Adipose tissue (tissue), 3 donors: ENCODE measurements around the gene ZNF646. TPM values are rescaled to one million over a fixed set of nuclear protein-coding genes. Genes with fewer than 3 reads are reported as not detected.

ENCODE experiments used
- H3K27ac ChIP-seq: one replicate; pipeline ENCODE4 v1.5.1; 2013; ENCODE audit warnings: low read depth, low read length
- WGBS, 3 donors: extraction: QIAGEN DNeasy Blood & Tissue Kit; methylation state at CpG; one replicate each; pipeline ENCODE4 v1.1.7; 2013; 5-methylcytosine and 5-hydroxymethylcytosine counted together
- polyA plus RNA-seq, 3 donors: library from polyadenylated mRNA; stranded (reverse); fragments of 200-250 nt; gene quantifications; one replicate each; pipeline ENCODE4 v1.2.3, GENCODE V29; 2013
- donor health status: healthy with polysubstance abuse.
- donor health status: Bipolar disorder and iron deficiency.
- donor health status: healthy.

The ZNF646 gene
- polyA plus RNA-seq, 3 donors = 4.8 to 5.2 (median 5.2) TPM

- 78 to 88% (median 78%) methylated on average over 8 of the region's 8 CpGs for WGBS, 3 donors
- H3K27ac ChIP-seq = no peak overlapping the region
These were observed 40.2 kb downstream of the ZNF646 start for GRCh38 chr16:31114468-31114867.

- H3K27ac ChIP-seq = peak within 1 kb of the TSS; percentile 100
- 0 to 1% (median 0%) methylated on average over 56 to 68 of the region's 68 CpGs for WGBS, 3 donors
These were observed 43.4 kb downstream of the ZNF646 start, which contains the start of gene KAT8 for GRCh38 chr16:31117384-31118222. KAT8 (plus strand) TSS chr16:31117664; CDS start chr16:31117682, 18 bp downstream.

GRCh38 chr16:31118223-31119155 lies 44.3 kb downstream of the ZNF646 start:
- WGBS, 3 donors = 52 to 55% (median 53%) methylated on average over 9 of the region's 9 CpGs
- peak overlapping the region; percentile 100 for H3K27ac ChIP-seq

- H3K27ac ChIP-seq = no peak overlapping the region
- 93 to 95% (median 94%) methylated on average over 16 of the region's 16 CpGs for WGBS, 3 donors
These were observed 45.9 kb downstream of the ZNF646 start for GRCh38 chr16:31120129-31120528.

GRCh38 chr16:31125844-31126243 lies 51.6 kb downstream of the ZNF646 start:
- no peak overlapping the region for H3K27ac ChIP-seq
- 94 to 100% (median 95%) methylated on average over 3 of the region's 3 CpGs for WGBS, 3 donors

GRCh38 chr16:31127182-31127581 lies 53.0 kb downstream of the ZNF646 start:
- WGBS, 3 donors = 85 to 92% (median 90%) methylated on average over 13 of the region's 13 CpGs
- H3K27ac ChIP-seq = no peak overlapping the region

- 39 to 51% (median 50%) methylated on average over 14 of the region's 14 CpGs for WGBS, 3 donors
- peak overlapping the region; percentile 75 for H3K27ac ChIP-seq
These were observed 54.7 kb downstream of the ZNF646 start for GRCh38 chr16:31128711-31129567.

- 37 to 48% (median 40%) methylated on average over 29 of the region's 29 CpGs for WGBS, 3 donors
These were observed 55.5 kb downstream of the ZNF646 start for GRCh38 chr16:31129568-31130335.

GRCh38 chr16:31130336-31130891 lies 56.2 kb downstream of the ZNF646 start:
- 40 to 73% (median 72%) methylated on average over 10 of the region's 10 CpGs for WGBS, 3 donors
- H3K27ac ChIP-seq = no peak overlapping the region

More at GRCh38 chr16:31129568-31130335, 55.5 kb downstream of the ZNF646 start:
- H3K27ac ChIP-seq = peak overlapping the region; percentile 75

- no peak overlapping the region for H3K27ac ChIP-seq
These were observed 56.7 kb downstream of the ZNF646 start for GRCh38 chr16:31130899-31131298.

GRCh38 chr16:31131416-31131815 lies 57.2 kb downstream of the ZNF646 start:
- no peak overlapping the region for H3K27ac ChIP-seq
- 65 to 91% (median 84%) methylated on average over 11 of the region's 11 CpGs for WGBS, 3 donors

More at GRCh38 chr16:31130899-31131298, 56.7 kb downstream of the ZNF646 start:
- 31 to 89% (median 88%) methylated on average over 6 of the region's 6 CpGs for WGBS, 3 donors

GRCh38 chr16:31131841-31132271 lies 57.6 kb downstream of the ZNF646 start:
- no peak overlapping the region for H3K27ac ChIP-seq
- 48 to 89% (median 80%) methylated on average over 5 of the region's 5 CpGs for WGBS, 3 donors

- WGBS, 3 donors = 80 to 90% (median 89%) methylated on average over 20 of the region's 20 CpGs
- no peak overlapping the region for H3K27ac ChIP-seq
These were observed 58.2 kb downstream of the ZNF646 start for GRCh38 chr16:31132303-31132979.

GRCh38 chr16:31133046-31133501 lies 58.9 kb downstream of the ZNF646 start:
- H3K27ac ChIP-seq = no peak overlapping the region
- 67 to 93% (median 84%) methylated on average over 6 of the region's 6 CpGs for WGBS, 3 donors
